GM19035 (cell line): Measurements from ENCODE around the gene DIAPH1.

Source experiments
- ATAC-seq: cut with Tn5 transposase; IDR thresholded peaks from one replicate; pipeline ENCODE4 v1.9.1; 2021; ENCODE audit not compliant: unreplicated experiment

DIAPH1 gene

DNA sequence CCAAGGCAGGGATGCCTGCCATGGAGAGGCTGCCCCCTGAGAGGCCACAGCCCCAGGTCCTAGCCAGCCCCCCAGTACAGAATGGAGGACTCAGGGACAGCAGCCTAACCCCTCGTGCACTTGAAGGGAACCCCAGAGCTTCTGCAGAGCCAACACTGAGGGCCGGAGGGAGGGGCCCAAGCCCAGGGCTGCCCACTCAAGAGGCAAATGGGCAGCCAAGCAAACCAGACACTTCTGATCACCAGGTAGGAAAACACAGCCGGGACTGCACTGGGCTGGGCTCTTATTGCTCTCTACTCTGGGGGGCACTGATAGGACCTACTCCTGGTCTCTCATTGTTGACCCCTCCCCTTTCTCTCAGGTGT is 21.2 kb upstream of the DIAPH1 start:
- no peak for ATAC-seq

DNA sequence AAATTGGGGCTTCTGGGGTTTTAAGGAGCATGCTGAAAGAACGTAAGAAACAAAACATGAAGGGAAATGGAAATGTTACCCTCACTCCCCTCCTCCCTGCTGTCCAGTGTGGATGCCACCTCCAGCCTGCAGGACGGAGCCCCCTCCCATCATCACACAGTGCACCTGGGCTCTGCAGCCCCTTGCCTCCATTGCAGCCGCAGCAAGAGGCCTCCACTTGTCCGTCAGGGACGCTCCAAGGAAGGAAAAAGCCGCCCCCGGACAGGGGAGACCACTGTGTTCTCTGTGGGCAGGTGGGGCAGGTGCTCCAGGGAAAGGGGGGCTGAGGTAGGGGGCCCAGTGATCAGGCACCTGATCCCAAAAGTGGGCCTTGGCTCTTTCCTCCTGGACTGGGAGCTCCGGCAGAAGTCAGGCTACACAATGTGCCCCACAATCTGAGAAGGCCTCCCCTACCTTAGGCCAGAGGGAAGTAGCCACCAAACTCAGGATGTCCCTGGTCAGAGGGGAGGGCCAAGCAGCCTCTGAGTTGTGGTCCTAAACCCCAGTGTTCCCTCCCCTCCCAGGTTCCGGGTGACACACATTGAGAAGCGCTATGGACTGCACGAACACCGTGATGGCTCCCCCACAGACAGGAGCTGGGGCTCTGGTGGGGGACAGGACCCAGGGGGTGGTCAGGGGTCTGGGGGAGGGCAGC is 20.7 kb upstream of the DIAPH1 start:
- no peak for ATAC-seq

DNA sequence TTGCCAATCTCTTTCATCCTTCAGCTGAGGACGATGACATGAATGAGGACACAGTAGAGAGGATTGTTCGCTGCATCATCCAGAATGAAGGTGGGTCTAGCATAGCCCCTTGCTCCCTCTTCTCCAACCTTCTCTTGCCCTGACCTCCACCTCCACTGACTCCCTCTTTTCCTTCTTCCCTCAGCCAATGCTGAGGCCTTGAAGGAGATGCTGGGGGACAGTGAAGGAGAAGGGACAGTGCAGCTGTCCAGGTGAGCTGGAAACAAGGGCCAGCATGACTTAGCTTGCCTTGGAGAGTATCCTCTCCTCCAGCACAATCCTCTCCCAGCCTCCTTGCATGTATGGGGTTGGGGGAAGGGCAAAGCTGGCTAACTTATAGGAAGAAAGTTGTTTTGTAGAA is 20.0 kb upstream of the DIAPH1 start:
- no peak for ATAC-seq

GRCh38 chr5:141637767-141638419 is 19.1 kb upstream of the DIAPH1 start:
- peak; percentile 22 for ATAC-seq

GRCh38 chr5:141637123-141637766 is 18.4 kb upstream of the DIAPH1 start:
- ATAC-seq, result peak; percentile 31

DNA sequence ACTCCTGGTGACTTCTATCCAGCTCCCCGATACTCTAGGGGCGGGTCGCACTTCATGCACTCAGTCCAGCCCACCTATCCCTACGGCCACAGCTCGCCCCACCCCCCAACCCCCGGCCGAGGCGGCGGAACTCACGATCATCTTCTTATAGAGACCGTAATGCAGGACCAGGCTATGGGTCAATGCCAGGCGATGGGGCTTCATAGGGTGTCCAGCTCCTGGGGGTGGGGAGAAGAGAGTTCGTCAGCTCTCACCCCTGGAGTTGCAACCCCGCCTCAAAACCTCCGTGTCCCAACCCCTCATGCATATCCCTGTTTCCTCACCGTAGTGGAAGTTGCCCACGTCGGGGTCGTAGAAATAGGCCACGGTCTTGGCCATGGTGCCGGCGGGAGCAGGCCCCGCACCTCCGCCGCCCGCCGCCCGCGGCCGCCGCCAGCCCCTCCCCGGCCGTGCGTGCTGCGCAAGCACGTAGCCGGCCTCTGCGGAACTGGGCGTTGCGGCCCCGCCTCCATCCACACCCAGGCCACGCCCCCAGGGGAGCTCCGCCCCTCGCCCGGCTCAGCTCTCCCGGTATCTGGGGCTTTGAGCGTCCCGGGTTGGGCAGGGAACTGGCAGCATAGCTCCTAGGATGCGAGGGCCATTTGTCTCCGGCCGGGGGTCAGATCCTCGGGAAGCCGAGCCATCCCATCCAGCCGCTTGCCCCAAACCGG is 17.8 kb upstream of the DIAPH1 start, which contains the start of the genes HDAC3 and RELL2:
HDAC3 (minus strand) TSS at position 437 of the 710 bp plus-strand sequence; CDS start at position 378, 59 bp downstream.
RELL2 (plus strand) TSS at position 585 of the 710 bp plus-strand sequence. CDS start 1,229 bp downstream, outside the sequence.
- ATAC-seq, result peak; percentile 76

GRCh38 chr5:141636106-141636412 is 17.3 kb upstream of the DIAPH1 start:
- no peak for ATAC-seq

- no peak for ATAC-seq
These were observed 16.8 kb upstream of the DIAPH1 start for GRCh38 chr5:141635646-141636045.

DNA sequence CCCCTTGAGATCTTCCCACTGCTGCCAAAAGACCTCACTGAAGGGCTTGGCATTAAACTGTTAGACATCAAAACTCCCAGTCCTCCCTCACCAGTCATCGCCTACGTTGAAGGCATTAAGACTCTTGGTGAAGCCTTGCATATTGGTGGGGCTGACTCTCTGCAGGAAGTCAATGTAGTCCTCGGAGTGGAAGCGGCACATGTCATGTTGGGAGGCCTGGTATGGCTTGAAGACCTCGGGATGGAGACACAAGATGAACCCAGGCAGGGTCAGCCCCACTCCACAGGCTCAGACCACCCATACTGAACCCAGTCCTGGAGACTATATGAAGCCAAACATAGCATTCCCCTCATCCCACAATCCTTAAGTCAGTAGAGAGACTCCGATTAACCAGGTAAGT is 15.9 kb upstream of the DIAPH1 start:
- no peak for ATAC-seq

DNA sequence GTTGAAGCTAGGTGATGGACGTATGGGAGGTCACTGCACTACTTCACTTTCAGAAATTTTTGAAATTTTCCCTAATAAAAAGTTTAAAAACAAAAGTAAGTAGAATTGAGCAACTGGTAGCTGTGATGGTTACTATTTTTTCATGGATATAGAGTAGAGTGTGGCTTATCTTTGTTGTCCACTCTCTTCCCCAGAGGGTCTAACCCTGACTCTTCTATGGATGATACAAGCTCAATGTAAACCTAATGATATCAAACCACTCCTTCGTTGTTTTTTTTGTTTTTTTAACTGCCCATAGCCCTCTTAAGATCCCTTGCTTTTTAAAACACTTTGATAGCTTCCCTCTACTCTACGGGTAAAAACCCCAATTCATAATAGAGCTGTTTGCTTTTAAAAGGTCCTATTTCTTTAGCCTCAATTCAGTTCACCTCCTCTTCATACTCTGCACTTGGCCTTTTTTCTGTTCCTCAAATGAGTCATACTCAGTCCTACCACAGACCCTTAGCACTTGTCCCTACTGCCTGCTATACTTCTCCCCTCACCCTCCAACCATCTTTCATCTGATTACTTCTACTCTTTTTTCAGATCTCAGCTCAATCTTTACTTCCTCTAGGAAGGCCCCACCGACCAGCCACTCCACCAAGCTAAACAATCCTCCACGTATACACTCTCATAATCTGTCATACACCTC is 15.2 kb upstream of the DIAPH1 start:
- peak; percentile 62 for ATAC-seq

GRCh38 chr5:141632650-141633049 is 13.8 kb upstream of the DIAPH1 start:
- ATAC-seq, result no peak

GRCh38 chr5:141630570-141631140 is 11.9 kb upstream of the DIAPH1 start:
- ATAC-seq, result no peak

- no peak for ATAC-seq
These were observed 9.5 kb upstream of the DIAPH1 start for GRCh38 chr5:141628175-141628788.

DNA sequence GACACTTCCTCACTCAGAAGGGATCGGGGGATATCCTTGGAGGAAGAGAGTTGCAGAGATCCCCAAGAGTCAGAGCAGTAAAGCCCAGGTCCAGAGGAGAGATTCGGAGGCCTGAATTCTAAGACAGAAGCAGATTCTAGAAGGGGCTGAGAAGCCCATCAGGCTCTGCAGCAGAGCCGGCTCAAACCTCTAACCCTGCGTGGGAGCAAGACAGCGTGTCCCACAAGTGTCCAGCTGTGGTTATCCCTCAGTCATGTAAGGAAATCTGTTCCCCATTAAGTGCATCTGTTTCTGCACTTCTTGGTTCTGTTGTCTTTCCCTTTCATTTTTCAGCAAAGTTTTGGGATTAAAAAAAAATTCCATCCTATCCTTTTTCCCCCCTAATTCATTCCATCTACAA is 4.8 kb upstream of the DIAPH1 start:
- ATAC-seq, result no peak

- peak; percentile 39 for ATAC-seq
These were observed 4.4 kb upstream of the DIAPH1 start for GRCh38 chr5:141623186-141623585.

DNA sequence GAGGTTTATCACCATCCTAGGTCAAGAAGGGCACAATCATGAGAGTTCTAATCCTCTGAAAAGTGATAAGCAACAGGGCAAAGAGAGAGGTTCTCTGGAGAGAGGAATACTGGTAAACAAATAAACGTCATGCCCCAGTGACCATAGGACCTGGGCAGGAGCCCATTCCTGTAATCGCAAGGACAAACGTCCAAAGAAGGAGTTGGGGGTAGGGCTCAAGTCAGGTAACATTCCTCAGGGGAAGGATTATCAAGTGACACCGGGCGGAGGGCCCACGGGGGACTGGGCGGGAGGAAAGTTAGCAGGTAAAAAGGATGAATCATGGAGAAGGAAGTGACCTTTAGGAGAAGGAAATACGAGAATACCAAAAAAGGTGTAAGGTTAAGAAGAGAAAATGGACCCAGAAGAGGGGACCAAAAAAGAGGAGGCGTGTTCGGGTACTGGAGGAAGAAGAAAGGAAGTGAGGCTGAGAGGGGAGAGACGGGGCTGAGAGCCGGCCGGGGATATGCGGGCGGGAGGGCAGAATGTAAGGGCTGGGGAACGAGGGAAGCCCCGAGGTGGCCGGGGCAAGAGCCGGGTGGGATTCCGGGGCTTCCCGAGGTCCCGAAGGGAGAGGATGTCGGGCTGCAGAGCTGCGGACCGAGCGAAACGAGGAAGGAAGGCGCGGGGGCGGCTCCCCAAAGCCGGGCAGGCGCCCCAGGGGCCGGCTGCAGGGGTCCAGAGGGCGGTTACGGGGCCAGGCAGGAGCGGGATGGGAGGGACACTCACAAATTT is 583 bp downstream of the DIAPH1 start:
- ATAC-seq, result peak; percentile 33

DNA sequence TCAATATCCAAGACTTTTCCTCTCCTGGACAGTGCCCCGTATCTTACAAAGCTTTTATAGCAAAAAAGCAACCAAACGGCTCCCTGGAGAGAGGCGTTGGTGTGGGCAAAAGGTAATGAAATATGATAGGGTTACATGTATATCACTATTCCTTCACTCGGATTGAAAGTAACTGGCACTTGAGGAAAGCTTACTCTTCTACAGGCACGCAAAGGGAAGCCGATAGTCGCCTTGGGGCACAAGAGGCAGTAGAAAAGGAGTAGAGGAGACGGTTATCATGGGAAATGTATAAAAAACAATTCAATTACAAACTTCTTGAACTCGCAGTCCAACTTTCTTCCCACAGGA is 1.1 kb downstream of the DIAPH1 start:
- no peak for ATAC-seq

- ATAC-seq, result no peak
These were observed 1.7 kb downstream of the DIAPH1 start for GRCh38 chr5:141617128-141617527.

DNA sequence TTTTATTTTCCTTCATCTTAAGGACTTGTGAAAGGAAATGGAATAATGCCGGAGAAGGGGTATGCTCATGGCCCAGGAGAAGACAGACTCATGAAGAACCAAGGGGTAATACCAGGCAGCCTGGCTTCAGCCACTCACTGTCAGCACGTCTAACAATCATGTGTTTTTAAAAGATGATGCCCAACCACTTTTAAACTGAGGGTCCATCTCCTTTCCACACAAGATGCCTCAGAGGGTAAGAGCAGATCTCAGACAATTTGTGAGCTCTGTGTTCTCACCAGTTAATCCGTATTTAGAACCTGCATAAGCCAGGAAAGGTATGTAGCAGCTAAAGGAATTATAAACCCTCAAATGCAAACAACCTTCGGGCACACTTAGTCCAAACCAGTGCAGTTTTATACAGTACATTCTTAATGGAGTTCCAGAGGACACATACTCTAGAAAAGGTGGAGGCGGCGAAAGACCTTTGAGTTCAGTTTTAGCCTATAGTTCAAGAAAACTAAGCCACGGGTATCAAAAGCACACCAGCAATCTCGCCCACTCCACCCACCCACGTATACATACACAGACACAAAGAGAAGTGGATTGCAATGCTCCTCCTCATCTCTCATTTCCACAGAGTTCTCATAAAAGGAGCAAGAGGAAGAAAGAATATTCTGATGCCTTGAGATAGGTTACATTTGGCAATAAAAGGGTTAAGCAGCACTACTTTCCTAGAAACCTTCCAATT is 2.6 kb downstream of the DIAPH1 start:
- ATAC-seq, result no peak
